Glutamatergic neuron (in vitro differentiated cells): Measurements from ENCODE around the gene TOX2. TPM values are rescaled to one million over a fixed set of nuclear protein-coding genes. Genes with fewer than 3 reads are reported as not detected.

Experiments
- DNase-seq: peaks from one replicate; pipeline ENCODE4 v3.0.0; 2022
- H3K27ac Mint-ChIP-seq: one replicate; pipeline ENCODE4 v1.8.0; 2020; ENCODE audit warnings: mild to moderate bottlenecking, mixed read lengths, inconsistent platforms; ENCODE audit not compliant: unreplicated experiment
- H3K27me3 Mint-ChIP-seq: one replicate; pipeline ENCODE4 v1.8.0; 2020; ENCODE audit warnings: mild to moderate bottlenecking, moderate library complexity, mixed read lengths, inconsistent platforms; ENCODE audit not compliant: unreplicated experiment
- H3K36me3 Mint-ChIP-seq: one replicate; pipeline ENCODE4 v1.8.0; 2020; ENCODE audit warnings: mild to moderate bottlenecking, mixed read lengths, inconsistent platforms; ENCODE audit not compliant: unreplicated experiment
- H3K4me1 Mint-ChIP-seq: one replicate; pipeline ENCODE4 v1.8.0; 2020; ENCODE audit warnings: mild to moderate bottlenecking, low read depth, mixed read lengths, inconsistent platforms; ENCODE audit not compliant: unreplicated experiment
- H3K4me3 Mint-ChIP-seq: one replicate; pipeline ENCODE4 v1.8.0; 2020; ENCODE audit warnings: mild to moderate bottlenecking, mixed read lengths, inconsistent platforms; ENCODE audit not compliant: unreplicated experiment
- H3K9me3 Mint-ChIP-seq: one replicate; pipeline ENCODE4 v1.8.0; 2020; ENCODE audit warnings: mild to moderate bottlenecking, moderate library complexity, mixed read lengths, inconsistent platforms; ENCODE audit not compliant: unreplicated experiment
- total RNA-seq: library from RNA; stranded (reverse); fragmentation: NEBNext Ultra II Directional; extraction: Animal tissue kit (Norgen Biotek cat#: 25700); gene quantifications from one replicate; pipeline ENCODE4 v1.2.1, GENCODE V29; 2021; ENCODE audit not compliant: unreplicated experiment
- TF ChIP-seq, protein P1 (sequence below): fragments of 200-600 bp; sonication (generic); IDR thresholded peaks from one replicate; pipeline ENCODE4 v1.5.0; 2021; ENCODE audit not compliant: partially characterized antibody, unreplicated experiment

The TOX2 gene
- total RNA-seq, 1 donor from 2014 or later, result 11.0 TPM

DNA sequence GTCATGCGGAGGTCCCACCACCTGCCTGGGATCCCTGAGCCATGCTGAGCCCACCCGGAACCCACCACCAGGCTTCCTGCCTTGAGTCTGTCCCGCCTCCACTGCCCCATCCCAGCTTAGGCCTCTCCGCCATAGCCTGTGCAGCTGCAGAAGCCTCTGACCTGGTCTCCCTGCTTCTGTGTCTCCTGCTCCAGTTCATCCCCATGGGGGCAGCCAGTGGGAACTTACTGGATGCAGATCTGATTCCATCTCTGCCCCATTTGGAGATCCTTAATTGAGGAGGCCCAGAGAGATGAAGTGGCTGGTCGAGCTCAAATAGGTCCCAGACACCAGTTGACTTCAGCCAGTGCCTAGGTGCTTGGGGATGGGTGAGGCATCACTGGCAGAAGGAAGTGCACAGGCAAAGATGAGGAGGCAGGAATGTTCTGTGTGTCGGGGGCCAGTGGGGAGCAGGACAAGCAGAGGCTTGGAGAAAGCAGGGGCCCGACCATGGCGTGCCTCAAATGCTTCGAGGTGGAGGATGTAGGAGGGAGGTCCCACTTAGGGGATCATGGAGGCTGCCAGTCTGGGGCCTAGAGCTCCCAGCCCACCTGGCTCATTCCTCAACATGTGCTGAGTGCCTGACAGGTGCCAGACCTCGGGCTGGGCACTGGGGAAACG lies 112.8 kb downstream of the TOX2 start:
- Mint-ChIP-seq H3K9me3 (peaks cover 11% of the 10 kb centered on the region), H3K4me1 (peaks cover 4% of the 10 kb centered on the region), H3K4me3 (no peak overlapping the region), H3K27ac (no peak overlapping the region), H3K27me3 (peaks cover 15% of the 10 kb centered on the region), H3K36me3 (peaks cover 11% of the 10 kb centered on the region)
- TF ChIP-seq, protein P1, sequence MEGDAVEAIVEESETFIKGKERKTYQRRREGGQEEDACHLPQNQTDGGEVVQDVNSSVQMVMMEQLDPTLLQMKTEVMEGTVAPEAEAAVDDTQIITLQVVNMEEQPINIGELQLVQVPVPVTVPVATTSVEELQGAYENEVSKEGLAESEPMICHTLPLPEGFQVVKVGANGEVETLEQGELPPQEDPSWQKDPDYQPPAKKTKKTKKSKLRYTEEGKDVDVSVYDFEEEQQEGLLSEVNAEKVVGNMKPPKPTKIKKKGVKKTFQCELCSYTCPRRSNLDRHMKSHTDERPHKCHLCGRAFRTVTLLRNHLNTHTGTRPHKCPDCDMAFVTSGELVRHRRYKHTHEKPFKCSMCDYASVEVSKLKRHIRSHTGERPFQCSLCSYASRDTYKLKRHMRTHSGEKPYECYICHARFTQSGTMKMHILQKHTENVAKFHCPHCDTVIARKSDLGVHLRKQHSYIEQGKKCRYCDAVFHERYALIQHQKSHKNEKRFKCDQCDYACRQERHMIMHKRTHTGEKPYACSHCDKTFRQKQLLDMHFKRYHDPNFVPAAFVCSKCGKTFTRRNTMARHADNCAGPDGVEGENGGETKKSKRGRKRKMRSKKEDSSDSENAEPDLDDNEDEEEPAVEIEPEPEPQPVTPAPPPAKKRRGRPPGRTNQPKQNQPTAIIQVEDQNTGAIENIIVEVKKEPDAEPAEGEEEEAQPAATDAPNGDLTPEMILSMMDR, result no peak
- no peak for DNase-seq

DNA sequence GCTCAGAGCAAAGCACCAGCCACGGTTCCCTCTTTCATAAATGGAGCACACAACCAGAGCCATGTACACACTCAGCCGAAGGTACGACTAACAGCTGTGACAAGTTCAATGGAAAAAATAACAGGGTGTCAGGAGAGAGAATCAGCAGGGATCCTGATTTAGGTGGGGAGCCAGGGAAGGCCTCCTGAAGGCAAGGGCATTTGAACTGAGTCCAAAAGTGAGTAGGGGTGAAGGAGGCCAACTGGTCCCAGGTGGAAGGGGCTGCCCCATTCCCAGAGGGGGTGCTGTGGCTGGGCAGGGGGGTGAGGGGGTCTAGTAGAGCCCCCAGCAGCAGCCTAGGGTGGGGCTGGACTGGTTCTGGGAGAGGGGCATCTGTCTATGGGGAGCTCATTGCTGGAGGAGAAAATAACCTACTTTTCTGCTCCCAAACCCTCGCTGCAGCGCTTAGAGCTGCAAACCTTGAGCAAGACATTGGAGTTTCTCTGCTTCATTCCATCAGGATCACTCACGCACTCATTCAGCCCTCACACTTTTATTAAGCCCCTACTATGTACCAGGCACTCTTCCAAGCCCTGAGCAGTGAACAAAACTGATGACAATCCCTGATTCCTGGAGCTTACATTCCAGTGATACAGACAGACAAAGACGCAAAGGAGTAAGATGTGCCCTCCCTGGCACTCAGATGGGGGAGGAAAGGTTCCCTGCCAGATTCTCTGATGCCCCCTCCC lies 113.5 kb downstream of the TOX2 start:
- H3K4me1 Mint-ChIP-seq, result peaks cover 9% of the 10 kb centered on the region
- TF ChIP-seq, protein P1, result no peak
- H3K9me3 Mint-ChIP-seq, result peaks cover 11% of the 10 kb centered on the region
- H3K27ac Mint-ChIP-seq, result no peak overlapping the region
- H3K36me3 Mint-ChIP-seq, result peaks cover 11% of the 10 kb centered on the region
- no peak for DNase-seq
- no peak overlapping the region for H3K4me3 Mint-ChIP-seq
- peaks cover 15% of the 10 kb centered on the region for H3K27me3 Mint-ChIP-seq

DNA sequence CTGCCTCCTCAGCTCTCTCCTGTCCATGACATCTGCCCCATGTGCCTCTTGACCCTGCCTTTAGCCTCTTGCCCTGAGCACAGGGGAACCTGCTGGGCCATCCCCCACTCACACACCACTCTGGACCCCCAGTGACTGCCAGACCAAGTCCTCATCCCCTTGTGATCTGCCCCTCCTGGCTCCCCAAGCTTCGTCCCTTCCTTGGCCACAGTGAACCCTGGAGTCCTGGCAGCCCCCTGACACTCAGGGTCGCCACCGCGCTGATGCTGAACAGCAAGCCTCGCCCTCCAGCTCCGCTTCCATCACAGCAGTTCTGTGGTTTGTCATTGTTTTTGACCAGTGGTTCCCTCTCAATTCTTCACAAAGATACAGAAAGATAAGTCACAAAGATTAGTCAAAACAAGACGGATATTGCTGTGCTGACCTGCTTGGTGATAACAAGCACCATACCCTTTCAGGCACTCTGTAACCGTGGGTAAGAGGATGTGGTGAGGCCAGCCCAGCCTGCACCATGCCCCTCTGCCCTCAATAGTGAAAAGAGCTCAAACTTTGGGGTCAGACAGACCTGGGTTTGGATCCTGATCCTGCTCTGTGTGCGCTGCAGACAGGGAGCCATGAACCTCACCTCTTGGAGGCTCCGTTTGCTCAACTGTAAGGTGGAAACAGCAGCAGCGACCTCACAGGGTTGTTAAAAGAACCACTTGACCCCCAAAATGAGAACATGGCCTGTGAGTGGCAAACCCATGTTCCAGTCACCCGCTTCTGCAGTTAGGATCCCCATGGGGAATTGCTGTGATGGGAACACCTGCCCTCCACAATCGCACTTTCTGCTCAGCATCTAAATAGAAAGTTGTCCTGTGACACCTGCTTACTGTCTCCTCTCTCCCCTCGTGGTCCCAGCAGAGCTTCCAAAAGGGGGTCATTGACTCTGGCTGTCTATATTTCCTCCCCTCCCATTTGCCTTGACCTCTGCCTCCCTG lies 114.5 kb downstream of the TOX2 start:
- TF ChIP-seq, protein P1, result no peak
- DNase-seq, result no peak
- Mint-ChIP-seq H3K36me3 (peaks cover 11% of the 10 kb centered on the region), H3K4me3 (no peak overlapping the region), H3K27me3 (peaks cover 15% of the 10 kb centered on the region), H3K27ac (no peak overlapping the region), H3K9me3 (peaks cover 11% of the 10 kb centered on the region), H3K4me1 (peaks cover 12% of the 10 kb centered on the region)

DNA sequence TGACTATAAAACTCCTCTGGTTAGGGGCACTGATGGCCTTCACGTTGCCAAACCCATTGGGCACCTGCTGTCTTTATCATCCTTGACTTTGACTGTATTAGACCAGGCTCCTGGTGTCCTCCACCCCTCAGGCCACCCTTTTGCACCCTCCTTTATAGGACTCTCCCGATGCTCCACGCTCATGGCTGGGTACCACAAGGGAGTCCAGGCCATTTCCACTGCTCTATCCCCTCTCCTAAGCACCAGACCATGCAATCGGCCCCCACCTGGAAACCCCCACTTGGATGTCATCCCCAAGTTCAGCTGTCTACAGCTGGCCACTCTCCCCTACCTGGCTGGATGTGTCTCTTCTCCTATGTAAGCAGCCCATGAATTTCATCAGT lies 115.2 kb downstream of the TOX2 start:
- no peak overlapping the region for H3K4me3 Mint-ChIP-seq
- peaks cover 18% of the 10 kb centered on the region for H3K27me3 Mint-ChIP-seq
- TF ChIP-seq, protein P1, result no peak
- H3K27ac Mint-ChIP-seq, result no peak overlapping the region
- peaks cover 13% of the 10 kb centered on the region for H3K9me3 Mint-ChIP-seq
- no peak for DNase-seq
- peaks cover 13% of the 10 kb centered on the region for H3K36me3 Mint-ChIP-seq
- peaks cover 12% of the 10 kb centered on the region for H3K4me1 Mint-ChIP-seq
